ENCODE data around the gene SHPK.

DNA sequence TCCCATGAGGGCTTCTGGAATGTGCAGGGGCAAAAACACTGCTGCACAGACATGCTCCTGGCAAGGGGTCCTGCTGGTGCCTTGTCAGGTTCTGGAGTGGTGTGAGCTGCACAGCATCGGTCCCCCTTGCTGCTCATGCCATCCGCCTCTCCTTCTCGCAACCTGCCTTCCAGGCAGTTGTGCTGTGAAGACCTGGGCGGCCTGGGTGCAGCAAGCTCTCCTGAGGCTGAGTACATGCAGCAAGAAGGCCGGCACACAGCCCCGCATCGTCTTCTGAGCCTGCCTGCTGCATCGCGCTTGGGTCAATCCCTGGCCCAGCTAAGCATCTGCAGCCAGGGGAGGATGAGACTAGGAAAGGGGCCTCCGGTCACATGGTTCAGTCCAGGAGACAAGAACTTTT is 26.4 kb downstream of the SHPK start:
- TF ChIP-seq POLR2A (IDR thresholded peaks at IDR 0.05): no peak
- TF ChIP-seq, protein P1, sequence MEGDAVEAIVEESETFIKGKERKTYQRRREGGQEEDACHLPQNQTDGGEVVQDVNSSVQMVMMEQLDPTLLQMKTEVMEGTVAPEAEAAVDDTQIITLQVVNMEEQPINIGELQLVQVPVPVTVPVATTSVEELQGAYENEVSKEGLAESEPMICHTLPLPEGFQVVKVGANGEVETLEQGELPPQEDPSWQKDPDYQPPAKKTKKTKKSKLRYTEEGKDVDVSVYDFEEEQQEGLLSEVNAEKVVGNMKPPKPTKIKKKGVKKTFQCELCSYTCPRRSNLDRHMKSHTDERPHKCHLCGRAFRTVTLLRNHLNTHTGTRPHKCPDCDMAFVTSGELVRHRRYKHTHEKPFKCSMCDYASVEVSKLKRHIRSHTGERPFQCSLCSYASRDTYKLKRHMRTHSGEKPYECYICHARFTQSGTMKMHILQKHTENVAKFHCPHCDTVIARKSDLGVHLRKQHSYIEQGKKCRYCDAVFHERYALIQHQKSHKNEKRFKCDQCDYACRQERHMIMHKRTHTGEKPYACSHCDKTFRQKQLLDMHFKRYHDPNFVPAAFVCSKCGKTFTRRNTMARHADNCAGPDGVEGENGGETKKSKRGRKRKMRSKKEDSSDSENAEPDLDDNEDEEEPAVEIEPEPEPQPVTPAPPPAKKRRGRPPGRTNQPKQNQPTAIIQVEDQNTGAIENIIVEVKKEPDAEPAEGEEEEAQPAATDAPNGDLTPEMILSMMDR (IDR thresholded peaks at IDR 0.05): no peak
